Activated naive CD8-positive, alpha-beta T cell treated with anti-CD3 and anti-CD28 coated beads, Interleukin-2, amount 50 U/mL, for 16 hours (primary cell): ENCODE results near the gene MILR1.
"Not testable (repeated sequence)": the region's sequence is repeated elsewhere in the genome, so short reads cannot be mapped to it uniquely, and the experiment has no call there.

Source experiments
- DNase-seq: peaks from one replicate; pipeline ENCODE4 v3.0.0-alpha.2; 2020; ENCODE audit warnings: low read depth, low spot score

MILR1 gene

DNA sequence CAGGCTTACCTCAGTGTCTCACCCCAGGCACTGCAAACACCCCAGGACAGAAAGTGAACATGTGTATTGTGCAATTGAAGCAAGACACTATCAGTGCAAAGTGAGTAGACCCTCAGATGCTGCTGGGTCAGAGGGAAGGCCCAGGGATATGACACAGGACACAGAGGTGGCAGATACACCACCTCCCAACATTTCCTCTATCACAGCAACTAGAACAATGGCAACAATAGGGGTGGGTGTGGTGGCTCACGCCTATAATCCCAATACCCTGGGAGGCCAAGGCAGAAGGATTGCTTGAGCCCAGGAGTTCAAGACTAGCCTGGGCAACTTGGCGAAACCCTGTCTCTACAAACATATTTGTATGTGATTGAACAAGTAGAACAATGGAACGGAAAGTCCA, 22.5 kb downstream of the MILR1 start:
- DNase-seq = no peak

DNA sequence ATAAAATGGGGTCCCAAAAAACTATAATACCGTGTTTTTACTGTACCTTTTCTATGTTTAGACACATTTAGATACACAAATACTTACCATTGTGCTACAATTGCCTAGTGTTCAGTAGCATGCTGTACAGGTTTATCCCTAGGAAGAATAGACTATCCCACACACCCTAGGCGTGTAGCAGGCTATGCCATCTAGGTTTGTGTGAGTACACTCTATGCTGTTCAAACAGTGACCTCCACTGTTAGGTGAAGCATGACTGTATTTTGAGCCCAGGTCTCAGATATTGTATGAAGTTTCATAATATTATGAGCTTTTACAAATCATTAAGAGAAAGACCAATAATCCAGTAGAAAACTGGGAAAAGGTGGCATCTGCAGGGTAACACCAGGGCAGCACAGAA, 23.6 kb downstream of the MILR1 start:
- no peak for DNase-seq

DNA sequence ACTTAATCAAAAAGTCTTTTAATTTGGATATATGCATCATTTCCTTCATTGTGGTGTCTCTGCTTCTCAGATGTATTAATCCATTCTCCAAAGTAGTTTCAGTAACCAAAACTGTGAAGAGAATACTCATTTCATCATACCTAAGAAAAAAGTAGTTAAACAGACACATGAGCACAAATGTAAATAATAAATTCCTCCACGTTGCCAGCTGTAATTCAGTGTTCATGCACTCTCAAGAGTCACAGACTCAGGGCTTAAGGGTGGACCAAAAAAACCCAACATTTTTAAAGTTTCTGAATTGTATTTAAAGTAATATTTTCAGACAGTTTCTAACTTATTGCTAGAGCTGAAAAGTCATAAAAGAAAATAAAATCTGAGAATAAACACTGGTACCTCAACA, 28.9 kb downstream of the MILR1 start:
- no peak for DNase-seq

DNA sequence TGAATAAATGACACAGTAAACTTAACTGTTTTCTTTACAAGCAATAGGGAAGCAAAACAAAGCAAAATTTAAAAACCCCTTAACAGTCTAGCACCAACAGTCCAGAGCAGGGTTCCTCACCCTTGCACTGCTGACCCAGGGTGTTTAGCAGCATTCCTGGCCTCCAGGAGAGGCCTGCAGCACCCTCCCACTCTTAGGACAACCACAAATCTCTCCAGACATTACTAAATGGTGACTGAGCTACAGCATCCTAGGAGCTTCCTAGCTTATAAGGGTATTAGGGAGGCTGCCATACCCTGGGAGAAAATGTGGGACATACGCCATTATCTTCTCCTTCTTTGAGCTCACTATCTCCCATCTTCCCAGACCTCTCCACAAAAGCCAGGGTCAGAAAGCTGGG, 32.0 kb downstream of the MILR1 start:
- DNase-seq = no peak

GRCh38 chr17:64484380-64484779, 35.5 kb downstream of the MILR1 start:
- DNase-seq = no peak

GRCh38 chr17:64488301-64488700, 39.4 kb downstream of the MILR1 start:
- DNase-seq = no peak

GRCh38 chr17:64491034-64491860, 42.3 kb downstream of the MILR1 start:
- DNase-seq = no peak

- no peak for DNase-seq
These were observed 43.1 kb downstream of the MILR1 start for GRCh38 chr17:64491994-64492393.

DNA sequence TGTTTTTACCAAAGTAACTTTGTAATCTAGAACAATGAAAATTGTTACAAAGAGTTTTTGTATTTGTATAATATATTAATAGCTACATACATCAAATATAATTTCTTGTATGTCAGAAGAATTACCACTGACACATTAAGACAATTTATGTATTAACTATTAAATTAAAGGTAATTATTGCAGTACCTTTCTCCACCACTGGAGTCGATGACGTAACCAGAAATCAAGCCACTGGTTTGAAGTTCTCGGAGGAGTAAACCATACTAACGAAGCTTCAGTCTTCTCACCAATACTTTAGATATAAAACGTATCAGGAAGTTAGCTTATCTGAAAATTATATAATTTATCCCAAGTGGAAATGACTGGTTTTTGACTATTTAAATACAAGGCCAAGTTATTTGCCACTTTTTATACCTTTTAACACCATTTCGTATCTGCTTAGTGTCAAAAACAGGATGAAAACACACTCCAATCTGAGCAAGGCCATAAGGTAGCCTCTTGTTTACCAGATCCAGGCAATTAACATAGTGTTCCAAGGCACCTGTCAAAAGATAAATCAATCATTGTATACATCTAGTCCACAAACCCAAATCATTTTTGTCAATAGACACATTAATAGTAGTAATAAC, 43.7 kb downstream of the MILR1 start:
- DNase-seq = no peak

- no peak for DNase-seq
These were observed 45.2 kb downstream of the MILR1 start for GRCh38 chr17:64494121-64494520.

GRCh38 chr17:64495300-64495699, 46.4 kb downstream of the MILR1 start:
- DNase-seq = not testable (repeated sequence)

DNA sequence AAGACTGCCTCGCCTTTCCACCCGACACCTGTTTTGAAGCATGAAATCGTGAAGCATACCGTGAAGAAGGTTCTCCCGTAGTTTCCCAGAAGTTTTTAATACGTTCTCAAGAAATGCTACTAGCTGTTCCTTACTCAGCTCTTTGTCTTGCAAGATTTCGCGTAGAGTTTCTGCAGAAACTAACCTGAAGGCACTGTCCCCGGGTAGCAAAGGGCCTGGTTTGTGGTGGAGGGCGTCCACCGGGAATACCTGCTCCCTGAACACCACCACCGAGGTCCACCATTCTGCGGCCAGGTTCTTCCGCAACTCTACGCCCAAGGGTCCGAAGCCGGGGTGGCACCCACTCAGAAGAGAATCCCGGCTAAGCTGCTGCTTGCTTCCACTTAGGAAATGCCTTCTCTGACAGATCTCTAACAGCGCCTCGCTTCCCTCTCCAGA, 47.5 kb downstream of the MILR1 start:
- DNase-seq = no peak

GRCh38 chr17:64496786-64497564, 48.1 kb downstream of the MILR1 start, which contains the start of gene POLG2:
Gene POLG2 (minus strand): TSS chr17:64497054. CDS start chr17:64496968, 86 bp downstream.
- DNase-seq = peak; percentile 89

- DNase-seq = no peak
These were observed 48.7 kb downstream of the MILR1 start for GRCh38 chr17:64497565-64498035.

- no peak for DNase-seq
These were observed 49.6 kb downstream of the MILR1 start for GRCh38 chr17:64498308-64499203.

DNA sequence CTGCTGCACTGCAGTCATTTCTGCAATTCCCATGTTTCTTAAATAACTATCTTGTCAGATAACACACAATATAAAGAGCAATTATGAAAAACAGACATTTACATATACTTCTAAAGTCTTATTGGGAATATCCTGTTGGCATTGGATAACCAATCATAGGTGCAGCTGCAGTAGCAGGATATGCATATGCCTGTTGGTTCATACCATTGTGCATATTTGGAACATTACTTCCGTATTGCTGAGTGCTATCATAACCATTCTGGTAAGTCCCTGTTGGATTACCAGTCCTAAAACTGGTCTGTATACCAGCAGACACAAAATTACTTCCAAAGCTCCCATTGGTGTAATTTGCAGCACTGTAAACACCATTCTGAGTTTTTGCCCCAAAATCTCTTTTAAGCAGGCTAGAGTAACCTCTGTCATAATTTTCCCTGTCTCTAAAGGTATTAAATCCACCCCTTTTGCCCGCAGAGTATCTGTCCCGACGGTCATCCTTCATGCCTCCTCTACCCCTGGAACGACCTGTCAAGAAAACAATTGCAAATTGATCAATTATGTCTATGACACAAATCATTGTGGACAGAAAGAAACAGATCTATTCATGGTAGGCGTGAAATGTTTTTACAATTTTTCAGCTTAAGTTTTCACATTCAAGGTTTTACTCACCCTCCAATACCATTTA, 51.0 kb downstream of the MILR1 start:
- DNase-seq = no peak

- DNase-seq = no peak
These were observed 51.6 kb downstream of the MILR1 start for GRCh38 chr17:64500487-64500859.

DNA sequence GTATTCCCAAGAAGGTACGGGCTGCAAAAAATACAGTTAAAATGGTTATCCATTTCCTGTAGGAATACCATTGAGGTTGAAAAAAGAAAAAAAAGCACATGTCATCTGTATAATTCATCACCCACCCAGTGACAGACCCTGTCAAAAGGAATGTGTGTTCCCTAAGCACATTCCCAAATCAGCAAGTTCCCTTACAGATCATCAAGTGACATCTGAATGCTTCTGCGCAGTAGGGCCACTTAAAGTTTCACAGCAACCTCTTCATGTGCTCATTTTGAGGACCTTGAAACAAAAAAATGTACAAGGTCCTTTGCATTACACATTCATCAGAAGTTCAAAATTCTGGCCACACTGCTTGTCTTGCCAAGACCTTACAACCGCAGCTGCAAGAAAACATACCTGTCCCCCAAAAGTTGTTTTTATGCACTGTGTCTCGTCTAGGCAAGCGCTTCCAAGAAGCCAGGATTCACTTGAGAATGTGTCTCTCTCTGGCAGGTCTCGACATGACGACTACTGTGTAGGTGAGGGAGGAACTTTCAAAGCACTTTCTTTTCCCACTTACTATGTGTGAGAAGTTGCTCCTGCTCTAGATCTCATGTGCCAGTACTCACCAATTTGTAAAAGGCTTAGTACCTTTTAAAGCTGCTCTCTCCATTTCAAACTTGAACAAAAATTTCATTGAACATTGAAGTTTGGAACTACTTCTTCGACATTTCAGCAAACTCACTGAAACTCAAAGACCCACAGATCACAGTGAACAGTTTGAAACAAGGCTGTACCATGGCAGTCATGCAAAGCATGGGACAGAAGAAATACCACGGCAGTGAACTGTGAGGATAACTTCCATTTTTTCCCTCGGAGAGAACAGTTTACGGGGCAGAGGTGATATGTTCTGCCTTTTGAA, 52.2 kb downstream of the MILR1 start:
- no peak for DNase-seq

GRCh38 chr17:64502021-64502420, 53.1 kb downstream of the MILR1 start:
- no peak for DNase-seq

- DNase-seq = no peak
These were observed 53.9 kb downstream of the MILR1 start for GRCh38 chr17:64502809-64503208.
